ENCODE measurements around the gene CES3.

GRCh38 chr16:66952430-66953110, 8.5 kb upstream of the CES3 start:
- TF ChIP-seq EZH2 (IDR thresholded peaks at IDR 0.05; ENCODE audit: borderline replicate concordance, low read length) = no peak
- TF ChIP-seq CTCF (conservative IDR thresholded peaks at IDR 0.05 in 1 of 2, IDR thresholded peaks at IDR 0.05 in 1 of 2; ENCODE audit: extremely low read depth in 1 of 2, insufficient read depth in 1 of 2, low read depth in 1 of 2, low read length in 2 of 2) = no peak
